ENCODE measurements around the gene FUS.

FUS gene

GRCh38 chr16:31201582-31202413, 21.9 kb downstream of the FUS start:
- TF ChIP-seq CTCF (IDR thresholded peaks at IDR 0.05) = no peak

GRCh38 chr16:31202414-31203375, 22.8 kb downstream of the FUS start, which contains the start of gene PYCARD:
PYCARD (minus strand) TSS chr16:31202760; CDS start chr16:31202690, 70 bp downstream.
- no peak for TF ChIP-seq CTCF (IDR thresholded peaks at IDR 0.05)

- TF ChIP-seq CTCF (IDR thresholded peaks at IDR 0.05) = no peak
Observed at GRCh38 chr16:31204871-31205666, 25.1 kb downstream of the FUS start.

GRCh38 chr16:31206776-31207175, 26.8 kb downstream of the FUS start:
- no peak for TF ChIP-seq CTCF (IDR thresholded peaks at IDR 0.05)

GRCh38 chr16:31213342-31213741, 33.4 kb downstream of the FUS start:
- TF ChIP-seq CTCF (IDR thresholded peaks at IDR 0.05) = no peak

- no peak for TF ChIP-seq CTCF (IDR thresholded peaks at IDR 0.05)
Observed at GRCh38 chr16:31213877-31214707, 34.2 kb downstream of the FUS start, which contains the start of gene TRIM72. TRIM72 (plus strand) TSS chr16:31214119; CDS start chr16:31214739, 620 bp downstream.
